OCI-LY7 (cell line): ENCODE data around the gene SH3TC1. TPM values are rescaled to one million over a fixed set of nuclear protein-coding genes. Genes with fewer than 3 reads are reported as not detected.

ENCODE experiments used
- BruUV-seq: library from RNA; stranded (reverse); fragments of 400-500 nt; replicated peaks from 2 replicates; lab custom pipeline; 2021; lab: Mats Ljungman, UMichigan
- CTCF ChIA-PET: fragments of 300-600 bp; sonication (Branson Sonifier 250); formaldehyde crosslinking; loops from one replicate; lab custom pipeline; 2022; ENCODE audit warnings: antibody characterized with exemption; ENCODE audit not compliant: unreplicated experiment; lab: Charles Lee
- POLR2A ChIA-PET: fragments of 300-600 bp; sonication (Branson Sonifier 250); formaldehyde crosslinking; loops from one replicate; lab custom pipeline; 2022; ENCODE audit warnings: antibody characterized with exemption; lab: Charles Lee
- DNase-seq: peaks from one replicate; pipeline ENCODE4 v3.0.0-alpha.2; 2015; ENCODE audit warnings: low spot score
- H2AFZ ChIP-seq: fragments of 200-600 bp; sonication (generic), shearing (Covaris generic); 2 replicates; pipeline ENCODE4 v1.6.1; 2014; ENCODE audit warnings: mild to moderate bottlenecking, antibody characterized with exemption, low read length, moderate library complexity
- H3K27ac ChIP-seq: fragments of 200-600 bp; sonication (generic); 2 replicates; pipeline ENCODE4 v1.5.1; 2014; ENCODE audit warnings: mixed run types, low read depth, mild to moderate bottlenecking, moderate library complexity, low read length, inconsistent platforms; ENCODE audit not compliant: poor library complexity, severe bottlenecking
- H3K36me3 ChIP-seq: fragments of 200-600 bp; sonication (generic); 2 replicates; pipeline ENCODE4 v1.6.1; 2014; ENCODE audit warnings: mild to moderate bottlenecking, antibody characterized with exemption, low read length, moderate library complexity, mixed read lengths; ENCODE audit not compliant: insufficient read depth
- H3K4me1 ChIP-seq: fragments of 200-600 bp; sonication (generic); 2 replicates; pipeline ENCODE4 v1.5.1; 2014; ENCODE audit warnings: mild to moderate bottlenecking, low read length; ENCODE audit not compliant: insufficient read depth, poor library complexity, severe bottlenecking
- H3K4me2 ChIP-seq: fragments of 200-600 bp; sonication (generic); 2 replicates; pipeline ENCODE4 v1.6.1; 2014; ENCODE audit warnings: mild to moderate bottlenecking, low read length
- H3K4me3 ChIP-seq: fragments of 200-600 bp; sonication (generic); 2 replicates; pipeline ENCODE4 v1.5.1; 2014; ENCODE audit warnings: mild to moderate bottlenecking, low read depth, low read length; ENCODE audit not compliant: poor library complexity, severe bottlenecking
- H3K79me2 ChIP-seq: fragments of 200-600 bp; sonication (generic); 2 replicates; pipeline ENCODE4 v1.6.1; 2016; ENCODE audit warnings: low read depth, mild to moderate bottlenecking, low read length, moderate library complexity, mixed read lengths; ENCODE audit not compliant: insufficient read depth
- H3K9me2 ChIP-seq: fragments of 200-600 bp; sonication (generic); 2 replicates; pipeline ENCODE4 v1.6.1; 2016; ENCODE audit warnings: mild to moderate bottlenecking, low read length, mixed read lengths; ENCODE audit not compliant: insufficient read depth
- H3K9me3 ChIP-seq: fragments of 200-600 bp; sonication (generic); 2 replicates; pipeline ENCODE4 v1.6.1; 2014; ENCODE audit warnings: mild to moderate bottlenecking, mixed run types, low read length, mixed read lengths
- H4K20me1 ChIP-seq: fragments of 200-600 bp; sonication (generic); 2 replicates; pipeline ENCODE4 v1.6.1; 2014; ENCODE audit warnings: mild to moderate bottlenecking, antibody characterized with exemption, low read length, moderate library complexity, mixed read lengths; ENCODE audit not compliant: insufficient read depth
- CTCF ChIP-seq: fragments of 200-600 bp; sonication (generic); conservative IDR thresholded peaks from 2 replicates; pipeline ENCODE4 v1.5.1; 2014; ENCODE audit warnings: mild to moderate bottlenecking, antibody characterized with exemption, low read length, moderate library complexity, mixed read lengths
- EZH2phosphoT487 ChIP-seq: fragments of 200-600 bp; sonication (generic); IDR thresholded peaks from 2 replicates; pipeline ENCODE4 v1.6.1; 2018; ENCODE audit warnings: low read depth, borderline replicate concordance, mild to moderate bottlenecking, mixed run types, antibody characterized with exemption, low read length, moderate library complexity, mixed read lengths
- intact Hi-C: fragments of 100-400 bp; cut with micrococcal nuclease; formaldehyde crosslinking; loops from one replicate; pipeline ENCODE4 v1.10.0; 2022; ENCODE audit not compliant: unreplicated experiment
- total RNA-seq, 2 experiments: library from RNA; depleted of rRNA in 1 of 2; stranded (reverse); fragments of >200 nt in 1 of 2; shearing (Covaris generic) in 1 of 2; gene quantifications; 2 replicates each; pipeline ENCODE4 v1.2.3, GENCODE V29; 2014 to 2022

SH3TC1 gene
- total RNA-seq, 2 experiments from 2014 or later = 17.5 to 42.4 TPM

- Histone ChIP-seq H3K4me2 (no peak overlapping the region), H3K9me2 (no peaks in the 10 kb centered on the region), H3K36me3 (no peaks in the 10 kb centered on the region), H2AFZ (no peak overlapping the region), H4K20me1 (no peaks in the 10 kb centered on the region), H3K79me2 (no peaks in the 10 kb centered on the region), H3K27ac (no peak overlapping the region), H3K4me1 (peaks cover 21% of the 10 kb centered on the region), H3K4me3 (no peak overlapping the region), H3K9me3 (no peaks in the 10 kb centered on the region)
- CTCF ChIA-PET = interaction anchor here (1.4 kb wide), 1 partner anchor 18 kb away, joined by 6 read pairs; no protein-coding TSS in a partner anchor
- no peak for TF ChIP-seq CTCF
- TF ChIP-seq EZH2phosphoT487 = no peak
- no peak for DNase-seq
- no TSS peak for BruUV-seq
- intact Hi-C loops = loop anchor here (5.0 kb wide), 1 partner anchor 392 kb away; no protein-coding TSS in a partner anchor
- POLR2A ChIA-PET = interaction anchor here (1.0 to 1.2 kb wide), 2 partner anchors 18 to 26 kb away, joined by 3 read pairs; no protein-coding TSS in a partner anchor
Observed at GRCh38 chr4:8194306-8195242, 4.5 kb upstream of the SH3TC1 start.

DNA sequence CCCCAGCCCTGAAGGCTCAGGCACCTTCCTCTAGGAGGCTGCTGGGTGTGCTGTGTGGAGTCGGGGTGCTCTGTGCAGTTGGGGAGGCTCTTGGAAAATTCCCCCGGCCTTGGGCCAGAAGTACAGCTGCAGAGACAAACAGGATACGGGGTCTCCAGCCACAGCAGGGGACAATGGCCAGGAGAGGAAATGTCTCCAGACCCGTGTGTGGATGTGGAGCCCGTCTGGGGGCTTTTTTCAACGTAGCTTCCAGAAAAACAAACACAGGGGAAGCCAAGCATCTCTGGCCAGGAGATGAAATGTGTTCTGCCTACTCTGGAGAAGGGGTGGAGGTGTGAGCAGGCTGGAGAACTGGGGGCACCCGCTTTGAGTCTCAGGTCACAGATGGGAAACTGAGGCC is 3.7 kb upstream of the SH3TC1 start:
- POLR2A ChIA-PET = no interaction called here
- H3K4me2 ChIP-seq = no peak overlapping the region
- H3K9me3 ChIP-seq = no peaks in the 10 kb centered on the region
- no peaks in the 10 kb centered on the region for H3K36me3 ChIP-seq
- H3K27ac ChIP-seq = no peak overlapping the region
- H3K9me2 ChIP-seq = no peaks in the 10 kb centered on the region
- CTCF ChIA-PET = interaction anchor here (1.4 kb wide), 1 partner anchor 19 kb away, joined by 6 read pairs; no protein-coding TSS in a partner anchor
- TF ChIP-seq EZH2phosphoT487 (no peak), CTCF (no peak)
- intact Hi-C loops = no loop called here
- H3K4me1 ChIP-seq = peaks cover 29% of the 10 kb centered on the region
- DNase-seq = no peak
- no peak overlapping the region for H3K4me3 ChIP-seq
- no peaks in the 10 kb centered on the region for H4K20me1 ChIP-seq
- BruUV-seq = no TSS peak
- no peak overlapping the region for H2AFZ ChIP-seq
- H3K79me2 ChIP-seq = no peaks in the 10 kb centered on the region
